CD4-positive, alpha-beta T cell (primary cell): Measurements from ENCODE around the gene AKAP9. TPM values are rescaled to one million over a fixed set of nuclear protein-coding genes. Genes with fewer than 3 reads are reported as not detected.

Source experiments
- ATAC-seq: fragments of 200-7000 bp; cut with Tn5 transposase; one replicate; pipeline ENCODE4 v1.10.0; 2022; ENCODE audit warnings: mild to moderate bottlenecking; ENCODE audit not compliant: poor library complexity
- CTCF ChIA-PET: fragments of 350-600 bp; sonication (Branson Sonifier 250); formaldehyde crosslinking; loops from one replicate; lab custom pipeline; 2021; ENCODE audit warnings: antibody characterized with exemption, inconsistent platforms; lab: Charles Lee
- POLR2A ChIA-PET: fragments of 350-600 bp; sonication (Branson Sonifier 250); formaldehyde crosslinking; loops from one replicate; lab custom pipeline; 2021; ENCODE audit warnings: antibody characterized with exemption, inconsistent platforms; lab: Charles Lee
- DNase-seq, 14 experiments: peaks; one replicate each; pipeline ENCODE4 v3.0.0-alpha.2; 2013 to 2020; ENCODE audit warnings: mixed read lengths in 2 of 14
- H3K27ac ChIP-seq, 2 donors: one replicate each; pipeline versions ENCODE4 v1.5.1 to v1.7.0; 2013; ENCODE audit warnings: low read length in 2 of 2, low read depth in 1 of 2, mild to moderate bottlenecking in 1 of 2
- H3K27me3 ChIP-seq, 2 experiments: 1 replicate in 1 of 2; 2 replicates in 1 of 2; pipeline versions ENCODE4 v1.6.1 to v1.7.0; 2013; ENCODE audit warnings: low read length in 2 of 2, control low read depth in 1 of 2, mild to moderate bottlenecking in 1 of 2, moderate library complexity in 1 of 2; ENCODE audit not compliant: insufficient read depth in 2 of 2, control insufficient read depth in 1 of 2
- H3K36me3 ChIP-seq: one replicate; pipeline ENCODE4 v1.6.1; 2013; ENCODE audit warnings: low read length, control low read depth; ENCODE audit not compliant: insufficient read depth
- H3K4me1 ChIP-seq: one replicate; pipeline ENCODE4 v1.6.1; 2013; ENCODE audit warnings: low read length, control low read depth; ENCODE audit not compliant: insufficient read depth
- H3K4me3 ChIP-seq: one replicate; pipeline ENCODE4 v1.5.1; 2013; ENCODE audit warnings: mild to moderate bottlenecking, low read length, moderate library complexity
- H3K9me3 ChIP-seq, 2 experiments: 1 replicate in 1 of 2; 2 replicates in 1 of 2; pipeline versions ENCODE4 v1.6.1 to v1.7.0; 2013; ENCODE audit warnings: low read length in 2 of 2, mild to moderate bottlenecking in 2 of 2, control low read depth in 1 of 2, moderate library complexity in 1 of 2; ENCODE audit not compliant: control insufficient read depth in 1 of 2, insufficient read depth in 1 of 2
- H3K27ac Mint-ChIP-seq: one replicate; pipeline ENCODE4 v1.8.0; 2020; ENCODE audit warnings: mixed read lengths
- H3K27me3 Mint-ChIP-seq: one replicate; pipeline ENCODE4 v1.8.0; 2021; ENCODE audit warnings: mixed read lengths
- H3K36me3 Mint-ChIP-seq: one replicate; pipeline ENCODE4 v1.8.0; 2021; ENCODE audit warnings: low read depth, mixed read lengths
- H3K4me1 Mint-ChIP-seq: one replicate; pipeline ENCODE4 v1.8.0; 2021; ENCODE audit warnings: low read depth, mixed read lengths
- H3K4me3 Mint-ChIP-seq: one replicate; pipeline ENCODE4 v1.8.0; 2020; ENCODE audit warnings: mild to moderate bottlenecking, mixed read lengths
- H3K9me3 Mint-ChIP-seq: one replicate; pipeline ENCODE4 v1.8.0; 2020; ENCODE audit warnings: mixed read lengths
- intact Hi-C, 2 experiments: fragments of 100-400 bp; cut with DNase I in 1 of 2; cut with micrococcal nuclease in 1 of 2; formaldehyde crosslinking; loops; one replicate each; pipeline versions ENCODE4 v1.15.1 to v1.9.0; 2023 to 2025; cut with DNase I, micrococcal nuclease
- total RNA-seq, 174 experiments: library from RNA in 2 of 174; stranded (reverse) in 2 of 174; gene quantifications; one replicate each; pipeline ENCODE4 v1.2.3 and lab custom pipeline; 2021 to 2026
- TF ChIP-seq, protein P1 (sequence below): fragments of 200-600 bp; IDR thresholded peaks from one replicate; pipeline ENCODE4 v1.8.0; 2022; ENCODE audit warnings: antibody characterized with exemption, mild to moderate bottlenecking

The AKAP9 gene
- total RNA-seq, 2 experiments from 2014 or later = 62.5 to 64.8 TPM

DNA sequence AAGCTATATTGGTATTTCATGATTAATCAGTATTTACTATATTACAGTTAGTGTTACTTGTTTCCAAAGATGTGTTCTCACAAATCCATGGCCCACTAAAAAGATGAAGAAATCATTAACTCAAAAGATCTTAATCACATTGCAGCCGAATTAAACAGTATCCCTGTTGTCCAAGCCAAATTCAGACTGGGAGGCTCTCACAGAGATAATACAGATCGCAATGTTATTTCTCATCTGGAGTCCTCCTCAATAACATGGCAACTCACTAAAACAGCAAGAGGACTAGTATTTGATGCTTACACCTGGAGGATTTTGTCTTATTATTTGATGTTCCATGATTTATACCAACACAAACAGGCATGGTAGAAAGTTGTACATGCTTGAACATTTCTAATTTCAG, 170.2 kb downstream of the AKAP9 start:
- Mint-ChIP-seq H3K4me3 (no peak overlapping the region), H3K4me1 (no peaks in the 10 kb centered on the region), H3K36me3 (peaks cover 77% of the 10 kb centered on the region)

DNA sequence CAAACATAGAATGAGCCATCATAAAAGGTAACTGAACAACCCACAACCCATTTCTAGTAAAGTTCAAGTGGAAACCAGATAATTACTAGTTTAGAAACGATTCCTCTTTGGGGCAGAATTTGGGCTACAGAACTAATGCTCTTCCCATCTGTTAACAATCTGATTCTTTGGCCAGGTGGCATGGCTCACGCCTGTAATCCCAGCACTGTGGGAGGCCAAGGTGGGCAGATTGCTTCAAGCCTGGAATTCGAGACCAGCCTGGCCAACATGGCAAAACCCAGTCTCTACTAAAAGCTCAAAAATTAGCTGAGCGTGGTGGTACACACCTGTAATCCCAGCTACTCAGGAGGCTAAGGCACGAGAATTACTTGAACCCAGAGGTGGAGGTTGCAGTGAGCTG, 175.2 kb downstream of the AKAP9 start:
- Histone ChIP-seq H3K27me3 (no peaks in the 10 kb centered on the region), H3K9me3 (no peaks in the 10 kb centered on the region), H3K4me1 (no peaks in the 10 kb centered on the region), H3K36me3 (peaks cover 7% of the 10 kb centered on the region), H3K27ac (no peak overlapping the region), H3K4me3 (no peak overlapping the region)
- no peak overlapping the region for H3K27ac Mint-ChIP-seq
- intact Hi-C loops = no loop called here
- H3K27me3 Mint-ChIP-seq = no peaks in the 10 kb centered on the region
- DNase-seq = no peak
- H3K9me3 Mint-ChIP-seq = no peaks in the 10 kb centered on the region
- ATAC-seq = no peak
- no peak overlapping the region for H3K4me3 Mint-ChIP-seq
- ChIA-PET CTCF (no interaction called here), POLR2A (no interaction called here)
- peaks cover 74% of the 10 kb centered on the region for H3K36me3 Mint-ChIP-seq
- H3K4me1 Mint-ChIP-seq = peaks cover 4% of the 10 kb centered on the region
- TF ChIP-seq, protein P1, sequence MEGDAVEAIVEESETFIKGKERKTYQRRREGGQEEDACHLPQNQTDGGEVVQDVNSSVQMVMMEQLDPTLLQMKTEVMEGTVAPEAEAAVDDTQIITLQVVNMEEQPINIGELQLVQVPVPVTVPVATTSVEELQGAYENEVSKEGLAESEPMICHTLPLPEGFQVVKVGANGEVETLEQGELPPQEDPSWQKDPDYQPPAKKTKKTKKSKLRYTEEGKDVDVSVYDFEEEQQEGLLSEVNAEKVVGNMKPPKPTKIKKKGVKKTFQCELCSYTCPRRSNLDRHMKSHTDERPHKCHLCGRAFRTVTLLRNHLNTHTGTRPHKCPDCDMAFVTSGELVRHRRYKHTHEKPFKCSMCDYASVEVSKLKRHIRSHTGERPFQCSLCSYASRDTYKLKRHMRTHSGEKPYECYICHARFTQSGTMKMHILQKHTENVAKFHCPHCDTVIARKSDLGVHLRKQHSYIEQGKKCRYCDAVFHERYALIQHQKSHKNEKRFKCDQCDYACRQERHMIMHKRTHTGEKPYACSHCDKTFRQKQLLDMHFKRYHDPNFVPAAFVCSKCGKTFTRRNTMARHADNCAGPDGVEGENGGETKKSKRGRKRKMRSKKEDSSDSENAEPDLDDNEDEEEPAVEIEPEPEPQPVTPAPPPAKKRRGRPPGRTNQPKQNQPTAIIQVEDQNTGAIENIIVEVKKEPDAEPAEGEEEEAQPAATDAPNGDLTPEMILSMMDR = no peak

More for the DNA sequence above, 170.2 kb downstream of the AKAP9 start:
- TF ChIP-seq, protein P1 = no peak
- Histone ChIP-seq H3K4me1 (no peaks in the 10 kb centered on the region), H3K4me3 (no peak overlapping the region), H3K36me3 (peaks cover 32% of the 10 kb centered on the region), H3K27me3 (no peaks in the 10 kb centered on the region), H3K27ac (no peak overlapping the region), H3K9me3 (no peaks in the 10 kb centered on the region)
- no peak overlapping the region for H3K27ac Mint-ChIP-seq
- ChIA-PET CTCF (no interaction called here), POLR2A (no interaction called here)
- ATAC-seq (no peak), DNase-seq (no peak)
- H3K9me3 Mint-ChIP-seq = no peaks in the 10 kb centered on the region
- no peaks in the 10 kb centered on the region for H3K27me3 Mint-ChIP-seq
- intact Hi-C loops = loop anchor here in 1 of 2 experiments (2.0 kb wide), 1 partner anchor 14 kb away; no protein-coding TSS in a partner anchor

DNA sequence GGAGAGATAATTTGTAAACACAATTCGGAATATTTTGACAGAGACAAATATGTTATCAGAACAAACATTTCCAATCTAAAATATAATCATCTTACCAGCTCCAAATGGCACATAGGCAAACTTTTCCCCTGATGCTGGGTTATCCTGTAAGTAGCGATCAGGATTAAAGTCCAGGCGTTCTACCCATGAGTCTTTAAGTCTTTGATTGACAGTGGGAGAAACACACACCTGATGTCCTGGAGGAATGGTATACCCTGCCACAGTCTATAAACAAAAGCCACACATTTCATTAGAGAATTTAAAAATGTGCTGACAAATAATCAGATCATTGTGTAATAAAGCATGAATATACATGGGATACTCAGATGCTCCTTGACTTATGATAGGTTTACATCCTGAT, 176.3 kb downstream of the AKAP9 start:
- Mint-ChIP-seq H3K4me1 (peaks cover 4% of the 10 kb centered on the region), H3K4me3 (no peak overlapping the region), H3K9me3 (no peaks in the 10 kb centered on the region), H3K36me3 (peaks cover 79% of the 10 kb centered on the region), H3K27me3 (no peaks in the 10 kb centered on the region), H3K27ac (no peak overlapping the region)
- Histone ChIP-seq H3K9me3 (no peaks in the 10 kb centered on the region), H3K27me3 (no peaks in the 10 kb centered on the region), H3K36me3 (peaks cover 10% of the 10 kb centered on the region), H3K4me3 (no peak overlapping the region), H3K27ac (no peak overlapping the region), H3K4me1 (no peaks in the 10 kb centered on the region)
- ATAC-seq (no peak), DNase-seq (no peak)
- ChIA-PET CTCF (no interaction called here), POLR2A (no interaction called here)
- TF ChIP-seq, protein P1 = no peak
- intact Hi-C loops = no loop called here
